ENCODE data around the gene PEX11G.
"Not testable (repeated sequence)": the region's sequence is repeated elsewhere in the genome, so short reads cannot be mapped to it uniquely, and the experiment has no call there.

Gene PEX11G

DNA sequence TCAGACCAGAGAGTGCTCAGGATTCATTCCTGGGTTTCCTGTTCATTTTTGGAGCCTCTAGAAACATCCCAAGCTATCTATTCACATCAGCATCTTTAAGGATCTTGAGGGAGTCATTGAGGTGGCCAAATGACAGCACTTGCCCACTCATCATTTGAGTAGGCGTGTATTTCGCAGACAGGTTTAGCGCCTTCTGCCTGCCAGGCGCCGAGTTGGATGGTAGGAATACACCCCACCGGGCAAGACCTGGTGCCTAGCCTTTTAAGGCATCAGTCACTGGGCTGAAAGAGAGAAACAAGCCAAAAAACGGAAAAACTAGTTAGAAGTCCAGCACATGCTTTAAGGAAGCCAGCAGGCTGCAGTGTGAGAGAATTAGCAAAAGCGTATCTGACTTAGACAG, 33.8 kb downstream of the PEX11G start:
- TF ChIP-seq, protein P1, sequence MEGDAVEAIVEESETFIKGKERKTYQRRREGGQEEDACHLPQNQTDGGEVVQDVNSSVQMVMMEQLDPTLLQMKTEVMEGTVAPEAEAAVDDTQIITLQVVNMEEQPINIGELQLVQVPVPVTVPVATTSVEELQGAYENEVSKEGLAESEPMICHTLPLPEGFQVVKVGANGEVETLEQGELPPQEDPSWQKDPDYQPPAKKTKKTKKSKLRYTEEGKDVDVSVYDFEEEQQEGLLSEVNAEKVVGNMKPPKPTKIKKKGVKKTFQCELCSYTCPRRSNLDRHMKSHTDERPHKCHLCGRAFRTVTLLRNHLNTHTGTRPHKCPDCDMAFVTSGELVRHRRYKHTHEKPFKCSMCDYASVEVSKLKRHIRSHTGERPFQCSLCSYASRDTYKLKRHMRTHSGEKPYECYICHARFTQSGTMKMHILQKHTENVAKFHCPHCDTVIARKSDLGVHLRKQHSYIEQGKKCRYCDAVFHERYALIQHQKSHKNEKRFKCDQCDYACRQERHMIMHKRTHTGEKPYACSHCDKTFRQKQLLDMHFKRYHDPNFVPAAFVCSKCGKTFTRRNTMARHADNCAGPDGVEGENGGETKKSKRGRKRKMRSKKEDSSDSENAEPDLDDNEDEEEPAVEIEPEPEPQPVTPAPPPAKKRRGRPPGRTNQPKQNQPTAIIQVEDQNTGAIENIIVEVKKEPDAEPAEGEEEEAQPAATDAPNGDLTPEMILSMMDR (IDR thresholded peaks at IDR 0.05): no peak

DNA sequence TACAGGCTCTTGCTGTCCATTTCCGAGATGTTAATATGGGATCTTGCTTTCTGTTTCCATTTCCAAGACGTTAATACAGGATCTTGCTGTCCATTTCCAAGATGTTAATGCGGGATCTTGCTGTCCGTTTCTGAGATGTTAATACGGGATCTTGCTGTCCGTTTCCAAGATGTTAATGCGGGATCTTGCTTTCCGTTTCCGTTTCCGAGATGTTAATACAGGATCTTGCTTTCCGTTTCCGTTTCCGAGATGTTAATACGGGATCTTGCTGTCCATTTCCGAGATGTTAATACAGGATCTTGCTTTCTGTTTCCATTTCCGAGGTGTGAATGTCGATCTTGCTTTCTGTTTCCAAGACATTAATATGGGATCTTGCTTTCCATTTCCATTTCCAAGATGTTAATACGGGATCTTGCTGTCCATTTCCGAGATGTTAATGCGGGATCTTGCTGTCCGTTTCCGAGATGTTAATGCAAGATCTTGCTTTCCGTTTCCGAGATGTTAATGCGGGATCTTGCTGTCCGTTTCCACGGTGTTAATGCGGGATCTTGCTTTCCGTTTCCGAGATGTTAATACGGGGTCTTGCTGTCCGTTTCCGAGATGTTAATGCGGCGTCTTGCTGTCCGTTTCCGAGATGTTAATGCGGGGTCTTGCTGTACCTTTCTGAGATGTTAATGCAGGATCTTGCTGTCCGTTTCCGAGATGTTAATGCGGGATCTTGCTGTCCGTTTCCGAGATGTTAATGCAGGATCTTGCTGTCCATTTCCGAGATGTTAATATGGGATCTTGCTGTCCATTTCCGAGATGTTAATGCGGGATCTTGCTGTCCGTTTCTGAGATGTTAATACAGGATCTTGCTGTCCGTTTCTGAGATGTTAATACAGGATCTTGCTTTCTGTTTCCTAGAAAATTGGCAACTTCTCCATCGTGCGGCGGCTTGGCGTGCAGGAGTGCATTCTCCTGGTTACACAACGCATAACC, 38.3 kb downstream of the PEX11G start:
- Histone ChIP-seq H3K4me3 (no peak overlapping the region), H3K27ac (no peak overlapping the region)
- TF ChIP-seq, protein P1 (IDR thresholded peaks at IDR 0.05): no peak
- DNase-seq (ENCODE audit: low spot score): peak; percentile 84

More for the DNA sequence above, 33.8 kb downstream of the PEX11G start:
- Histone ChIP-seq H3K4me3 (no peak overlapping the region), H3K27ac (no peak overlapping the region)
- DNase-seq (ENCODE audit: low spot score): no peak

DNA sequence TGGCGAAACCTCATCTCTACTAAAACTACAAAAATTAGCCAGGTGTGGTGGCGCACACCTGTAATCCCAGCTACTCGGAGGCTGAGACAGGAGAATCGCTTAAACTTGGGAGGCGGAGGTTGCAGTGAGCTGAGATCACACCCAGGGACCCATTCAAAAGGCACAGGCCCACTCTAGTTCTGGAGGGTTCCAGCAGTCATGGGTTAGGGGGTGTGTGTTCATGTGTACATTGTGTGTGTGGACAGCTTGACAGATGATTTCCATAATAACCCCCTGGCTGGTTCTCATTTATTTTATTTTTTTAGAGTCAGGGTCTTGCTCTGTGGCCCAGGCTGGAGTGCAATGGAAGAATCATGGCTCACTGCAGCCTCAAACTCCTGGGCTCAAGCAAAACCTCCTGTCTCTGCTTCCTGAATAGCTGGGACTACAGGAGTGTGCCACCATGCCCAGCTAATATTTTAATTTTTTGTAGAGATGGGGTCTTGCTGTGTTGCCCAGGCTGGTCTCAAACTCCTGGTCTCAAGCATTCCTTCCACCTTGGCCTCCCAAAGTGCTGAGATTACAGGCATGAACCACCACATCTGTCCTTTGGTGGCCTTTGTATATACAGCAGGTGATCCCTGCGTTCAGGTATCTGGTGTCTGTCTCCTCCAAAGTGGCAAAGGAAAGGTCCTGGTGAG, 39.3 kb downstream of the PEX11G start:
- not testable (repeated sequence) for H3K27ac ChIP-seq; DNase-seq (ENCODE audit: low spot score); H3K4me3 ChIP-seq

DNA sequence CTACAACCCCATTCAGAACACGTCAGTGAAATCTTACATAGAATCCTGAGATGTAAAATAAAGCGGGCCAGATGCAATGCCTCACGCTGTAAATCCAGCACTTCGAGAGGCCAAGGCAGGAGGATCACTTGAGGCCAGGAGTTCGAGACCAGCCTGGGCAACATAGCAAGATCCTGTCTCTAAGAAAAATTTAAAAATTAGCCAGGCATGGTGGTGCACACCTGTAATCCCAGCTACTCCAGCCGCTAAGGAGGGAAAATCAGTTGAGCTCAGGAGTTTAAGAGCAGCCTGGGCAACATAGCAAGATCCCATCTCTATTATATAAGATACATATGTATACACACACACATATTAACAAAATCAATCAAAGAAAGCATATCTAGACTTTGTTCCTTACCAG, 41.2 kb downstream of the PEX11G start:
- no peak for DNase-seq (ENCODE audit: low spot score)
- TF ChIP-seq, protein P1 (IDR thresholded peaks at IDR 0.05): no peak
- Histone ChIP-seq H3K27ac (no peak overlapping the region), H3K4me3 (no peak overlapping the region)

DNA sequence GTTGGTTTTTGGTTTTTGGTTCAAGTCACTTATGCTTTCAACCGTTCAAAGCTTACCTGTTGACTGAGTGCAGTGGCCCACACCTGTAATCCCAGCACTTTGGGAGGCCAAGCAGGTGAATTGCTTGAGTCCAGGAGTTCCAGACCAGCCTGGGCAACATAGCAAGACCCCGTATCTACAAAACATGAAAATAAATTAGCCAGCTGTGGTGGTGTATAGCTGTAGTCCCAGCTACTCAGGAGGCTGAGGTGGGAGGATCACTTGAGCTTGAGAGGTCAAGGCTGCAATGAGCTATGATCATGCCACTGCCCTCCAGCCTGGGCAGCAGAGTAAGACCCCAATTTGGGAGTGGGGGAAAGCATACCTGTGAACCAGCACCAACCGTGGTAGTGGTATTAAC, 43.7 kb downstream of the PEX11G start:
- TF ChIP-seq, protein P1 (IDR thresholded peaks at IDR 0.05): no peak
- no peak for DNase-seq (ENCODE audit: low spot score)
- no peak overlapping the region for H3K4me3 ChIP-seq
- no peak overlapping the region for H3K27ac ChIP-seq

DNA sequence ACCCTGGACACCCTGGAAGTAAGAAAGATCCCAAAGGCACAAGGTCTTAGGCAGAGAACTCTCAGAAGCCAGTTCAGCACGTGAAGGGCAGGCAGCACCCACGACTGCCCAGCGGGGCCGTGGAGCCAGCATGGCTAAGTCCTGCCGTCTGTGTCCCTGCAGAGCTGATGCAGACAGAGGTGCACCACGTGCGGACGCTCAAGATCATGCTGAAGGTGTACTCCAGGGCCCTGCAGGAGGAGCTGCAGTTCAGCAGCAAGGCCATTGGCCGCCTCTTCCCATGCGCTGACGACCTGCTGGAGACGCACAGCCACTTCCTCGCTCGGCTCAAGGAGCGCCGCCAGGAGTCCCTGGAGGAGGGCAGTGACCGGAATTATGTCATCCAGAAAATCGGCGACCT, 44.8 kb downstream of the PEX11G start:
- Histone ChIP-seq H3K4me3 (no peak overlapping the region), H3K27ac (no peak overlapping the region)
- TF ChIP-seq, protein P1 (IDR thresholded peaks at IDR 0.05): no peak
- DNase-seq (ENCODE audit: low spot score): no peak

DNA sequence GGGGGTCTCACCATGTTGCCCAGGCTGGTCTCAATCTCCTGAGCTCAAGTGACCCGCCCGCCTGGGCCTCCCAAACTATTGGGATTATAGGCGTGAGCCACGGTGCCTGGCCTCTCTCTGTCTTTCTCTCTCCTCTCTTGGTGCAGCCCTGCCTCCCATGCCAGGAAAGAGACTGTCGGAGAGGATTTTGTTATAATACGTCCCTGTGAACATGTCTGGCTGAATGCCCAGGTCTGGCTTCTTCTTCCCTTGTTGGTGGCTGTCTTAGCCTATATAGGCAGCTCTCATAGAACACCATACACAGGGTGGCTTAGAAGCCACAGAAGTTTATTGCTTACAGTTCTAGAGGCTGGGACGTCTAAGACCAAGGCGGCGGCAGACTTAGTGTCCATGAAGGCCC, 46.4 kb downstream of the PEX11G start:
- TF ChIP-seq, protein P1 (IDR thresholded peaks at IDR 0.05): no peak
- Histone ChIP-seq H3K4me3 (no peak overlapping the region), H3K27ac (no peak overlapping the region)
- DNase-seq (ENCODE audit: low spot score): no peak
